NCI-H2227 (cell line): ENCODE data around the gene RAB17.
"Not testable (repeated sequence)": the region's sequence is repeated elsewhere in the genome, so short reads cannot be mapped to it uniquely, and the experiment has no call there.

ENCODE experiments used
- DNase-seq: peaks from one replicate; lab custom pipeline; 2025; ENCODE audit not compliant: unreplicated experiment; lab: John Stamatoyannopoulos, UW

Gene RAB17

GRCh38 chr2:237625216-237625705 lies 34.7 kb upstream of the RAB17 start:
- no peak for DNase-seq

DNA sequence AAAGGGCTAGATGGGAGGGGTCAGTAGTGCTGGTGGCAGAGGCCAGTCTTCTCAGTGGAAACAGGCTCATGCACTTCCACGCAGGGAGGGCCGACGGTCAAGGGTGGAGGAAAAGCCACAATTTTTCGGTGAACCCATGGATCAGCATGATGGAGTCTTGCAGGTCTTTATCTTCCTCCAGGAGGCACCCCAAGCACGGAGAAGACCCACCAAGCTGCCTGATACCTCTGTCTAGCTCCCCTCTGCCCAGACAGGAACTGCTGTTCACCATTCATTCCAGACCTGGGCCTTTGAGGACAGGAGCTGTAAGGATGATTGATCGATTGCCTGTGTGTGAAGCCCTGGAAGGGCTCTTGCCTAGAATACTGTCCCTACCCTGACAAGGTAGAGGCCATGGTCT lies 34.0 kb upstream of the RAB17 start:
- no peak for DNase-seq

GRCh38 chr2:237623428-237624403 lies 33.2 kb upstream of the RAB17 start:
- DNase-seq, result no peak

DNA sequence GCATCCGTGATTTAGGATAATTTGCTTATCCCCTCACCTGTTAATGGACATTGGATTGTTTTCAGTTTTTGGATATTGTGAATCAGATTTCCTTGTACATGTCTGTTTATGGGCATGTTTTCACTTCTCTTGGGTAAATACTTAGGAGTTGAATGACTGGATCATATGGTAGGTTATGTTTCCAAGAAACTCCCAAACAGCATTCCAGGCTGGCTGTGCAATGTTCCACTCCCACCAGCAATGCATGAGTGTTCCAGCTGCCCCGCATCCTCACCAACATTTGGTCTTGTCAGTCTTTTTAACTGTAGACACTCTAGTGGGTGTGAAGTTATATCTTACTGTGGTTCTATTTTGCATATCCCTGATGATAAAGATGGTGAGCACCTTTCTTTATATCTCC lies 27.9 kb upstream of the RAB17 start:
- no peak for DNase-seq

GRCh38 chr2:237617587-237617982 lies 27.1 kb upstream of the RAB17 start:
- no peak for DNase-seq

DNA sequence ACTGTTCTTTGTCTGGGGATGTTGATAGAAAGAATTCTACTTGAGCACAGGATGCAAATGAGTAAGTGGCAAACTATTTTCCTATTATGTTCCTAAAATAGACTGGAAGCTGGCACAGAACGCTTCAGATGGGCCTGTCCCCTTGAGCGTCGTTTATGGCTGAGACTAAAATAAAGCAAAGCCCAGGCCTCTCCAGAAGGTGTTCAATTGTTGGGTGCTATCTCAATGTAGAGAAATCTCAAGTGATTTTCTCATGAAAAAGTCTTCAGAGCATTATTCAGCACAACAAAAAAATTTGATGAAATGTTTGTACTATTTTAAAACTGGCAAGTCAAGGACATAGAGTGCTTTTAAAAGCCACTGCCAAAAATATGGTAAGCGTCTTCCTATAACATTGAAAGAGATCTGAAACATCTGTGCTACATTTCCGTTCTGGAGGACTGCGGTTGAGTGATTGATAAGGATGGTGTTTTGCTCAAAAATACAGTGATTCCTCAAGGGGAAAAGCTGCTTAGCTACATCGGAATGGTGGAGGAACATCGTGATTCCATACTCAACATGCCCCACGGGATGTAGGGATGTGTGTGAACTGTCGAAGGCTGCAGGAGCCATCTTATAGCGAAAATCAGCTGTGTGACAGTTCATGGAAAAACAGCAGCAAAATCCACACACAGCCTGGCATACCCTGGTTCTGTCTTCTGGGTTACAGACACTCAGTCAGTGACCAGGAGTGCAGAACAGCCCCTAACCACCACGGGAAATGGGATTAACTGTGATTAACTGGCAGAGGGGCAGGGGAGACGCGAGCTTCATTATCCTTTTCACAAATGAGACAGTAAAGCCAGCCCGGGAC lies 26.4 kb upstream of the RAB17 start:
- DNase-seq, result no peak

DNA sequence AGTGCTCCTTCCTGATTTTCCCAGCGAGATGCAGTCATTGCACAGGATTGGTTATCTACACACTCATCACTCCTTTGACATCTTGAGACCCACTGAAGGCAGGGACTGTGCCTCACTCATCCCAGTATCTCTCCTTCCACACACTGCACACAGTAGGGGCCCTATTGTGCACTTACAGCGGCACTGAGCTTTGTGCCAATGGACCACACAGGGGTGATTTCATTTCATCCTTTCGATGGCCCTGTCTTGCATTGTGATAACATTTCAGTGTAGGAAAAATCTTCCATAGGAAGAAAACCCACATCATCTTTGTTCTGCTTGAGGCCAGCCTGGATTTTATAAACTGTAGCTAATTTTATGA lies 25.8 kb upstream of the RAB17 start:
- no peak for DNase-seq

DNA sequence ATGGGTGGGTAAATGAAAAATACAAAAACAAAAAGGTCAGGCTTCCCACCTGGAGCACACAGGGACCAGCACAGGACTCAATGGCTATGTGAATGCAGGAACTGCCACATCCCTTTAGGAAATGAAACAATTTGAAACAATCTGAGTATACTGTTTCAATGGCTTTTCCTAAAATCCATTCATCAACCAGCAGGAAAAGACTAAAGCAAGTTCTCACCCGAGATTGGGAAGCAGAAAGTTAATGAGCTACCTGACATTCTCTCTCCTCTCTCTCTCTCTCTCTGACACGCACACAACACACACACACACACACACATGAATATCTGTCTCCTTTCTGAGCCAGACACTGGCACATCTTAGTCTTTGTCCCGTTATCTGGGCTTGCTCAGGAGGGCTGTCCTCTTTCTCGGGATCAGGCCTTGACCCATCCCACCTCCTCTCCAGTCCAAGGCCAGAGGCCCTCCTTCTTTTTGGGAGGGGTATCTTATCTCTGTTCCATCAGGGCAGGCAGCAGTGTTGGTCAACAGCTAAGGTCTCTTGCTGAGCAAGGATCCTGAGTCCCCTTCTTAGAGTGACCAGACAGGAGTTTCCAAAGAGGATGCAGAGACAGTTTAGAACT lies 25.2 kb upstream of the RAB17 start:
- DNase-seq, result no peak

DNA sequence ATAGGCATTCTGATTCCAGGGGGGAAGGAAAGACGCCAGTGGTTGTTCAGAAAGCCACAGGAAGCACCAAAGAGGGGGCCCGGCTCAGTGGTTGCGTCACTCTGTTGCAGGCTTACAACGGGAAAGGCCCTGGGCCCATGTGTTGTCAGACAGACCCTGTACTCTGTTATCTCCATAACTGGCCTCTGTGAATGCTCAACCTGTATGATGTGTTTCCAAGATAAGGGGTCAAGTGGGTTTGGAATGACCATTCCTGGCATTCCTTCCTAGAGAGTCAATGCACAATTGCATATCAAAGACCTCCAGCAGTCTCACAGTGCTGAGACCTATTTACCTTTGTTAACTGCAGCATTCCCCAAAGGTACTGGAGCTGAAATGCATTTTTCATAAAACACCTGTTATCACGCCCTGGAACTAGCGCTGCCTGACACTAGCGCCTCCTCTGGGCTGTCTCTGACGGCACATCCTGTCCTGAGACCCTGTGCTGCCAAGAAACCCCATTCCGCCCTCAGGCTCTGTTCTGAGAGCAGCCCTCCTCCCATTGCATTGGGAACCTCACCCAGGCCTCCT lies 23.7 kb upstream of the RAB17 start:
- no peak for DNase-seq

- DNase-seq, result no peak
These were observed 23.1 kb upstream of the RAB17 start for GRCh38 chr2:237613679-237614078.

- DNase-seq, result no peak
These were observed 22.2 kb upstream of the RAB17 start for GRCh38 chr2:237612527-237613357.

- not testable (repeated sequence) for DNase-seq
These were observed 16.0 kb upstream of the RAB17 start for GRCh38 chr2:237606522-237606921.

DNA sequence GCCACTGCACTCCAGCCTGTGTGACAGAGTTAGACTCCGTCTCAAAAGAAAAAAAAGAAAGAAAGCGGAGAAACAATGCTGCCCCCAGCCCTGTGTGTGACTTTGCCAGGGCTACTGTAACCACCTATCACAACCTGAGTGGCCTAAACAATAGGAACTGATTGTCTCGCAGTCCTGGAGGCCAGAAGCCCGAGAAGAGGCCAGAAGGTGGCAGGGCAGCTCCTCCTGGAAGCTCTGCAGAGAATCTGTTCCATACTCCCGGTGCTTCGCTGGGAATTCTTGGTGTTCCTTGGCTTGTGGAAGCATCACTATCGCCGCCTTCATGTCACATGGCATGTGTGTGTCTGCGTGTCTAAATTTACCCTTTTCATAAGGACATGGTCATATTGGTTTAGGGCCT lies 14.4 kb upstream of the RAB17 start:
- DNase-seq, result no peak

DNA sequence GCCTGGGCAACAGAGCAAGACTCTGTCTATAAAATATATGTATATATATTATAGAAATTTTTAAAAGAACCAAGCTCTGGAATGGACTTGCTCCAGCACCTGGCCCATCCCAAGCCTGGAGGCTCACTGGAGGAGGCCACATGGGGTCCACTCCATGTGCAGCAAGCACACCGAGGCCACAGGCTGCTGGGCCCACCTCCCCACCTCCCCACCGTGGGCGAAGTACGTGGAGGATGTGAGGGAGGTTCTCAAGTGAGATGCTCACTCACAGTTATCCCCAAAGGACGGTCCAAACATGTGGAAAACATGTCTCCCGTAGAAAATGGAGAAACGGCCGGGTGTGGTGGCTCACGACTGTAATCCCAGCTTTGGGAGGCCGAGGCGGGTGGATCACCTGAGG lies 13.9 kb upstream of the RAB17 start:
- no peak for DNase-seq

- no peak for DNase-seq
These were observed 13.3 kb upstream of the RAB17 start for GRCh38 chr2:237603718-237604362.

GRCh38 chr2:237603049-237603717 lies 12.6 kb upstream of the RAB17 start:
- no peak for DNase-seq

DNA sequence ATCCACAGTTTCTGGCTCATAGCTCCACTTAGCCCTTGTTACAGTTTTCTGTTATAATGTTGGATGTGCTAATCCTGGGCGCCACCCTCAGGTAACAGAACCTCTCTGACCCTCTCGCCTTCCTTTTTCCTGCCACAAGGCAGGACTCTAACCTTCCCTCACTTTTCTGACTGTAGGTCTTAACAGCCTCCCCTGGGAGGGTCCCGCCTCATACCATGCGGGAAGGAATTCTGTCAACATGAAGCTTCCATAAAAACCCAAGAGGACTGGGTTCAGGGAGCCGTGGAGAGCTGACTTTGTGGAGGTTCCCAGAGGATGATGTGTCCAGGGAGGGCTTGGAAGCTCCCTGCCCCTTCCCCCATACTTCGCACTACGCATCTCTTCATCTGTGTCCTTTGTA lies 11.9 kb upstream of the RAB17 start:
- no peak for DNase-seq

GRCh38 chr2:237601453-237602116 lies 11.1 kb upstream of the RAB17 start:
- DNase-seq, result no peak
